WTC11 (cell line): ENCODE measurements around the gene SCUBE3.

Source experiments
- ATF3 ChIP-seq: sonication (generic); formaldehyde crosslinking; conservative IDR thresholded peaks from 2 replicates; pipeline ENCODE4 v1.8.1; 2022; ENCODE audit warnings: mild to moderate bottlenecking, missing genetic modification reagents
- ESRRA ChIP-seq: sonication (generic); formaldehyde crosslinking; IDR thresholded peaks from 2 replicates; pipeline ENCODE4 v1.8.1; 2022; ENCODE audit warnings: mild to moderate bottlenecking, missing genetic modification reagents, borderline replicate concordance
- MXD4 ChIP-seq: fragments of 250-450 bp; sonication (Bioruptor Pico); IDR thresholded peaks from 2 replicates; pipeline ENCODE4 v1.8.0; 2021; ENCODE audit warnings: mild to moderate bottlenecking, moderate library complexity, borderline replicate concordance
- TEAD4 ChIP-seq: sonication (generic); formaldehyde crosslinking; IDR thresholded peaks from 2 replicates; pipeline ENCODE4 v1.8.0; 2022; ENCODE audit warnings: mild to moderate bottlenecking, missing genetic modification reagents
- ZNF416 ChIP-seq: fragments of 250-450 bp; sonication (Bioruptor Pico); IDR thresholded peaks from 2 replicates; pipeline ENCODE4 v1.9.0; 2021; ENCODE audit warnings: mild to moderate bottlenecking, inconsistent platforms
- TF ChIP-seq, protein P1 (sequence below): fragments of 200-600 bp; IDR thresholded peaks from 2 replicates; pipeline ENCODE4 v1.8.0; 2022; ENCODE audit warnings: antibody characterized with exemption
- TF ChIP-seq, protein P2 (sequence below): sonication (generic); formaldehyde crosslinking; IDR thresholded peaks from 2 replicates; pipeline ENCODE4 v1.8.0; 2022; ENCODE audit warnings: mild to moderate bottlenecking, missing genetic modification reagents
- TF ChIP-seq, protein P3 (sequence below): sonication (generic); formaldehyde crosslinking; IDR thresholded peaks from 2 replicates; pipeline ENCODE4 v1.8.1; 2022; ENCODE audit warnings: mild to moderate bottlenecking, missing genetic modification reagents, moderate library complexity, borderline replicate concordance

- TF ChIP-seq, protein P1, sequence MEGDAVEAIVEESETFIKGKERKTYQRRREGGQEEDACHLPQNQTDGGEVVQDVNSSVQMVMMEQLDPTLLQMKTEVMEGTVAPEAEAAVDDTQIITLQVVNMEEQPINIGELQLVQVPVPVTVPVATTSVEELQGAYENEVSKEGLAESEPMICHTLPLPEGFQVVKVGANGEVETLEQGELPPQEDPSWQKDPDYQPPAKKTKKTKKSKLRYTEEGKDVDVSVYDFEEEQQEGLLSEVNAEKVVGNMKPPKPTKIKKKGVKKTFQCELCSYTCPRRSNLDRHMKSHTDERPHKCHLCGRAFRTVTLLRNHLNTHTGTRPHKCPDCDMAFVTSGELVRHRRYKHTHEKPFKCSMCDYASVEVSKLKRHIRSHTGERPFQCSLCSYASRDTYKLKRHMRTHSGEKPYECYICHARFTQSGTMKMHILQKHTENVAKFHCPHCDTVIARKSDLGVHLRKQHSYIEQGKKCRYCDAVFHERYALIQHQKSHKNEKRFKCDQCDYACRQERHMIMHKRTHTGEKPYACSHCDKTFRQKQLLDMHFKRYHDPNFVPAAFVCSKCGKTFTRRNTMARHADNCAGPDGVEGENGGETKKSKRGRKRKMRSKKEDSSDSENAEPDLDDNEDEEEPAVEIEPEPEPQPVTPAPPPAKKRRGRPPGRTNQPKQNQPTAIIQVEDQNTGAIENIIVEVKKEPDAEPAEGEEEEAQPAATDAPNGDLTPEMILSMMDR = no peak
- no peak for TF ChIP-seq ZNF416 (CRISPR knock-in tag)
- TF ChIP-seq, protein P2, sequence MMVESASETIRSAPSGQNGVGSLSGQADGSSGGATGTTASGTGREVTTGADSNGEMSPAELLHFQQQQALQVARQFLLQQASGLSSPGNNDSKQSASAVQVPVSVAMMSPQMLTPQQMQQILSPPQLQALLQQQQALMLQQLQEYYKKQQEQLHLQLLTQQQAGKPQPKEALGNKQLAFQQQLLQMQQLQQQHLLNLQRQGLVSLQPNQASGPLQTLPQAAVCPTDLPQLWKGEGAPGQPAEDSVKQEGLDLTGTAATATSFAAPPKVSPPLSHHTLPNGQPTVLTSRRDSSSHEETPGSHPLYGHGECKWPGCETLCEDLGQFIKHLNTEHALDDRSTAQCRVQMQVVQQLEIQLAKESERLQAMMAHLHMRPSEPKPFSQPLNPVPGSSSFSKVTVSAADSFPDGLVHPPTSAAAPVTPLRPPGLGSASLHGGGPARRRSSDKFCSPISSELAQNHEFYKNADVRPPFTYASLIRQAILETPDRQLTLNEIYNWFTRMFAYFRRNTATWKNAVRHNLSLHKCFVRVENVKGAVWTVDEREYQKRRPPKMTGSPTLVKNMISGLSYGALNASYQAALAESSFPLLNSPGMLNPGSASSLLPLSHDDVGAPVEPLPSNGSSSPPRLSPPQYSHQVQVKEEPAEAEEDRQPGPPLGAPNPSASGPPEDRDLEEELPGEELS (CRISPR knock-in tag) = no peak
- TF ChIP-seq, protein P3, sequence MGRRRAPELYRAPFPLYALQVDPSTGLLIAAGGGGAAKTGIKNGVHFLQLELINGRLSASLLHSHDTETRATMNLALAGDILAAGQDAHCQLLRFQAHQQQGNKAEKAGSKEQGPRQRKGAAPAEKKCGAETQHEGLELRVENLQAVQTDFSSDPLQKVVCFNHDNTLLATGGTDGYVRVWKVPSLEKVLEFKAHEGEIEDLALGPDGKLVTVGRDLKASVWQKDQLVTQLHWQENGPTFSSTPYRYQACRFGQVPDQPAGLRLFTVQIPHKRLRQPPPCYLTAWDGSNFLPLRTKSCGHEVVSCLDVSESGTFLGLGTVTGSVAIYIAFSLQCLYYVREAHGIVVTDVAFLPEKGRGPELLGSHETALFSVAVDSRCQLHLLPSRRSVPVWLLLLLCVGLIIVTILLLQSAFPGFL (CRISPR knock-in tag) = no peak
- TF ChIP-seq ATF3 (CRISPR knock-in tag) = no peak
- TF ChIP-seq MXD4 = no peak
- TF ChIP-seq TEAD4 (CRISPR knock-in tag) = no peak
- TF ChIP-seq ESRRA = no peak
Measured at GRCh38 chr6:35190306-35190705, 23.4 kb upstream of the SCUBE3 start.
